GM18526 (cell line): Measurements from ENCODE around the gene GSC.

Source experiments
- POLR2A ChIP-seq: IDR thresholded peaks from 3 replicates; pipeline ENCODE4 v1.6.1; 2011; ENCODE audit not compliant: insufficient read length; ENCODE audit errors: extremely low read depth

The GSC gene

GRCh38 chr14:94774344-94775090, 4.6 kb upstream of the GSC start:
- no peak for TF ChIP-seq POLR2A

GRCh38 chr14:94773655-94774343, 3.9 kb upstream of the GSC start:
- no peak for TF ChIP-seq POLR2A

GRCh38 chr14:94773061-94773648, 3.2 kb upstream of the GSC start:
- TF ChIP-seq POLR2A: no peak

GRCh38 chr14:94772548-94772947, 2.6 kb upstream of the GSC start:
- no peak for TF ChIP-seq POLR2A

- no peak for TF ChIP-seq POLR2A
Measured at GRCh38 chr14:94771906-94772490, 2.1 kb upstream of the GSC start.

- no peak for TF ChIP-seq POLR2A
Measured at GRCh38 chr14:94771158-94771905, 1.4 kb upstream of the GSC start.

GRCh38 chr14:94770815-94771157, 873 bp upstream of the GSC start:
- no peak for TF ChIP-seq POLR2A

GRCh38 chr14:94770251-94770749, 387 bp upstream of the GSC start:
- TF ChIP-seq POLR2A: no peak

- no peak for TF ChIP-seq POLR2A
Measured at GRCh38 chr14:94768521-94769390, 1.2 kb downstream of the GSC start.

GRCh38 chr14:94768141-94768520, 1.8 kb downstream of the GSC start:
- no peak for TF ChIP-seq POLR2A

- no peak for TF ChIP-seq POLR2A
Measured at GRCh38 chr14:94767321-94767878, 2.5 kb downstream of the GSC start.

GRCh38 chr14:94764573-94764972, 5.3 kb downstream of the GSC start:
- no peak for TF ChIP-seq POLR2A

GRCh38 chr14:94762431-94762830, 7.5 kb downstream of the GSC start:
- no peak for TF ChIP-seq POLR2A

- TF ChIP-seq POLR2A: no peak
Measured at GRCh38 chr14:94761997-94762377, 7.9 kb downstream of the GSC start.
